Calu3 (cell line): ENCODE results near the gene DLG2. TPM values are rescaled to one million over a fixed set of nuclear protein-coding genes. Genes with fewer than 3 reads are reported as not detected.
"Not testable (repeated sequence)": the region's sequence is repeated elsewhere in the genome, so short reads cannot be mapped to it uniquely, and the experiment has no call there.

Source experiments
- BruUV-seq: library from RNA; stranded (reverse); fragments of 400-500 nt; replicated peaks from 2 replicates; lab custom pipeline; 2021; lab: Mats Ljungman, UMichigan
- CTCF ChIA-PET: fragments of 300-600 bp; sonication (Branson Sonifier 250); formaldehyde crosslinking; loops from one replicate; lab custom pipeline; 2022; ENCODE audit warnings: antibody characterized with exemption; lab: Charles Lee
- DNase-seq: peaks from one replicate; pipeline ENCODE4 v3.0.0; 2022
- H3K27ac Mint-ChIP-seq: one replicate; pipeline ENCODE4 v1.8.0; 2022; ENCODE audit warnings: mixed read lengths; ENCODE audit not compliant: unreplicated experiment
- H3K27me3 Mint-ChIP-seq: one replicate; pipeline ENCODE4 v1.8.0; 2022; ENCODE audit warnings: mixed read lengths; ENCODE audit not compliant: unreplicated experiment
- H3K36me3 Mint-ChIP-seq: one replicate; pipeline ENCODE4 v1.8.0; 2022; ENCODE audit warnings: mild to moderate bottlenecking, moderate library complexity, mixed read lengths; ENCODE audit not compliant: insufficient read depth, unreplicated experiment
- H3K4me1 Mint-ChIP-seq: one replicate; pipeline ENCODE4 v1.8.0; 2022; ENCODE audit warnings: mild to moderate bottlenecking, low read depth, mixed read lengths; ENCODE audit not compliant: unreplicated experiment
- H3K4me3 Mint-ChIP-seq: one replicate; pipeline ENCODE4 v1.8.0; 2022; ENCODE audit warnings: mild to moderate bottlenecking, low read depth, moderate library complexity, mixed read lengths; ENCODE audit not compliant: unreplicated experiment
- H3K9me3 Mint-ChIP-seq: one replicate; pipeline ENCODE4 v1.8.0; 2022; ENCODE audit warnings: low read depth, mixed read lengths; ENCODE audit not compliant: unreplicated experiment
- CTCF ChIP-seq: fragments of 200-600 bp; IDR thresholded peaks from one replicate; pipeline ENCODE4 v1.8.0; 2022; ENCODE audit warnings: antibody characterized with exemption; ENCODE audit not compliant: unreplicated experiment
- intact Hi-C: fragments of 100-400 bp; cut with micrococcal nuclease; formaldehyde crosslinking; loops from one replicate; pipeline ENCODE4 v1.10.0; 2022; ENCODE audit not compliant: unreplicated experiment
- total RNA-seq: library from RNA; stranded (reverse); gene quantifications from 2 replicates; pipeline ENCODE4 v1.2.3, GENCODE V29; 2022

The DLG2 gene
- total RNA-seq, 1 experiment from 2014 or later: 0.71 TPM

- no peak for DNase-seq
- no peak overlapping the region for H3K4me3 Mint-ChIP-seq
- no peaks in the 10 kb centered on the region for H3K36me3 Mint-ChIP-seq
- intact Hi-C loops: no loop called here
- H3K9me3 Mint-ChIP-seq: peaks cover 6% of the 10 kb centered on the region
- no peak overlapping the region for H3K27ac Mint-ChIP-seq
- no peak for TF ChIP-seq CTCF
- CTCF ChIA-PET: no interaction called here
- H3K4me1 Mint-ChIP-seq: no peaks in the 10 kb centered on the region
- no peaks in the 10 kb centered on the region for H3K27me3 Mint-ChIP-seq
- BruUV-seq: no TSS peak
Measured at GRCh38 chr11:83427501-83427900, 2199.6 kb downstream of the DLG2 start.

GRCh38 chr11:83425137-83425466 is 2202.0 kb downstream of the DLG2 start:
- BruUV-seq: no TSS peak
- Mint-ChIP-seq H3K27ac (no peak overlapping the region), H3K9me3 (peaks cover 13% of the 10 kb centered on the region), H3K36me3 (no peaks in the 10 kb centered on the region), H3K4me3 (no peak overlapping the region), H3K27me3 (no peaks in the 10 kb centered on the region), H3K4me1 (no peaks in the 10 kb centered on the region)
- CTCF ChIA-PET: no interaction called here
- DNase-seq: no peak
- intact Hi-C loops: no loop called here
- no peak for TF ChIP-seq CTCF

GRCh38 chr11:83424376-83425136 is 2202.6 kb downstream of the DLG2 start:
- Mint-ChIP-seq H3K4me3 (no peak overlapping the region), H3K27ac (no peak overlapping the region), H3K36me3 (no peaks in the 10 kb centered on the region), H3K9me3 (peaks cover 13% of the 10 kb centered on the region), H3K27me3 (no peaks in the 10 kb centered on the region), H3K4me1 (no peaks in the 10 kb centered on the region)
- no peak for TF ChIP-seq CTCF
- intact Hi-C loops: no loop called here
- DNase-seq: no peak
- BruUV-seq: no TSS peak
- CTCF ChIA-PET: no interaction called here

- BruUV-seq, CTCF ChIA-PET, H3K27ac Mint-ChIP-seq, H3K4me1 Mint-ChIP-seq, intact Hi-C loops, DNase-seq, H3K27me3 Mint-ChIP-seq, H3K4me3 Mint-ChIP-seq, H3K36me3 Mint-ChIP-seq: not testable (repeated sequence)
- peaks cover 13% of the 10 kb centered on the region for H3K9me3 Mint-ChIP-seq
Measured at GRCh38 chr11:83422641-83423040, 2204.5 kb downstream of the DLG2 start.
